HG03108 (cell line): ENCODE results near the gene TBX5.

ENCODE experiments used
- ATAC-seq: cut with Tn5 transposase; IDR thresholded peaks from one replicate; pipeline ENCODE4 v1.9.1; 2021; ENCODE audit warnings: moderate library complexity; ENCODE audit not compliant: unreplicated experiment

Gene TBX5

DNA sequence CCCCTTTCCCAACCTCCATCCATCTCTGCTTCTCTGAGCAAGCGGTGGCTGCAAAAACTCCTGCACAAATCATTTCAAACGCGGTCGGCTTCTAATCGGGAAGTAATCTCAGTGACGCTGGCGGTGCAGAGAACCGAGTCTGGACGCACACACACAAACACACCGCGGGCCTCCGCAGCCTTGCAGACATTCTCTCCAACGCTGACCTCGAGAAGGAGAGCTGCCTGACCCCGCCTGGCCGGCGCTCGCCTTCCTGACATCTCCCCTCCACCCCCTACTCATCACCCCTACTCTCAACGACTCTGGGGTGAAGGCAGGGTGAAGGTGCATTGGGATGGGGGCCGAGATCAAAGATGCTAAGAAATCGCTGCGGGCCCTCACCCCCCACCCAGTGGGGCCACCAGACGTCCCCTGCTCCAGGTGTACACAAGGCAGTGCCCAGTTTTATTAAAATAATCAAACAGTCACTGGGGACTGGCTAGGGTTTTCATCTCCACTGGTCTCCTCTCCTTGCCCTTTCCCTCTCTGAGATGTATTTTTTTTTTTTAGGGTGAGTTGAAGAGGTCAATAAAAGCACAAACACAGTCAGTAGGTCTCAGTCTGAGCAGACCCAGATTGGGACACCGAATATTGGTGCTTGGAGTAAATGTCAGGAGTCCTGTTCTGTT lies 506 bp upstream of the TBX5 start:
- no peak for ATAC-seq

DNA sequence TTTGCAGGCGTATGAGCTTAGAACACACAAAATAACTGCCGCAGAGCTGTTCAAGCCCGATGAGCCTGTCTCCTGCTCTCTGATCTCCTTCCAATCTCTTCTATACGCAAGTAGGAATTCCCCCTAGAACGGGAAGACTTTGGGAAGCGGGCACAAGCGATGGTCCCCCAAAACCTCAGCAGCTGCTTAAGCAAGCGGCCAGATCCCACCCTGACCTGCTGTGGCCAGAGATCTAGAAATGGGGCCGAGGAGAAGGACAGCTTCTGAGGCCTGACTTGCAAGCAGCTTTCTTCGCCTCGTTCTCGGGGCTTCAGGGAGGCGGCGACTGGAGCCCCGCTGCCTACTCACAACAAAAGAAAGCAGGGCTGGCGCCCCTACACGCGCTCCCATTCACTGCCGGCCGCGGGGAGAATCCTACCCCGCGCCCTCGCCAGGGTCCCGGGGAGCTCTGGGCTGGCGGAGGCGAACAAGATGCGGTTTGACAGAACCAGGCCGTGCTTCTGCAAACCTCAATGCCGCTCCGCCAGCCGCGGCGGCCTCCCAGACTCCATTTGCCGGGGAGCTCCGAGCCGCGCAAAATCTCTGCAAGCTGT lies 922 bp downstream of the TBX5 start:
- ATAC-seq = no peak

DNA sequence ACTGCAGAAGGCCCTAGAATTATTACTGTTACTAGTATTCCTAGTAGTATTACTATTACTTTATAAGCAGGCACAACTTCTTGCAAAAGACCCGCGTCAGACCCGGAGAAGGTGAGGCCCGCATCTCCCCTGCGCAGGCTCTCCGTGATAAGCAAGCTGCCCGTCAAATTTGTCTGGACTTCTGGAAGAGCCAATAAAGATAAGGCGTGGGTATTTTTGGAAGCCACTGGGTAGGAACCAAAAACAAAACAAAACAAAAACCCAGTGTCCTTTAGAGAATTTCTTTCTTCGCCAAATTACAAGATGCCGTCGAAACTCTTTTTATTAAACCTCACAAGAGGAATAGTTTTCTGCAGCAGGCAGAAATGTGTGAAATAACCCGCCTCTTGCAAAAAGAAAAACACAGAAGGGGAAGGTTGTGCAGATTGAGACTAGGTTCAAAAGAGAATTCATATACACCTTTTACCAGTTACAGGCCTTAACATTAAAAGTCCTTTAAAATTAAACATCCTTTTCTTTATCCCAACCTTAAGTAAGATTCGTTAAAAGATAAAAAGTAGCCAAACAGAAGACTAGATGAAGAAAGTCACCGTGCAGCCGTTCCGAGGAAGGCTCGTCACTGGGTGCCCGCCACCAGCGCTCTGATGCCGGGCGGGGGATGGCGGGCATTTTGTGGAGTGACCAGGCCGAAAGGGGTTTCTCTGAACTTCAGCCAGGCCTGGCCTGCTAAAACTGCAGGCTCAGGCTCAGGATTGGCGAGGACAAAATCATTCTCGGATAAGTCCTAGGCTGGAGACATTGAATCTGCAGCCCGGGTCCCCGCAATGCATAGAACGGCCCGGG lies 1.6 kb downstream of the TBX5 start:
- no peak for ATAC-seq

DNA sequence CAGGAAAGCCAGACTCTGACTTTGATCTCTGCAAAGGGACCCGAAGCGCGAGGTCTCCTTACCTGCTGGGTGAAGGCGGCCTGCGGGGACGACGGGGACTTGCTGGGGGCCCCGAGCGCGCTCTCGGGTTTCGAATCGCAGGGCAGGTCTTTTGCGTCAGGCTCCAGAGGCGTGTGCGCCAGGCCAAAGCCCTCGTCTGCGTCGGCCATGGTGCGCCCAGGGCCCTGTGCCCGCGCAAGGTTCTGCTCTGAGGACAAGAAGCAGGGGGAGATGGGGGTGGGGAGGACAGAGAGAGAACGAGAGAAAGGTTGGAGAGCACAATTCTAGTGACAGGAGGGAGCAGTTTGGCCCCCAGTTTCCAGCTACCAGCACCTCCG lies 2.3 kb downstream of the TBX5 start:
- ATAC-seq = no peak

DNA sequence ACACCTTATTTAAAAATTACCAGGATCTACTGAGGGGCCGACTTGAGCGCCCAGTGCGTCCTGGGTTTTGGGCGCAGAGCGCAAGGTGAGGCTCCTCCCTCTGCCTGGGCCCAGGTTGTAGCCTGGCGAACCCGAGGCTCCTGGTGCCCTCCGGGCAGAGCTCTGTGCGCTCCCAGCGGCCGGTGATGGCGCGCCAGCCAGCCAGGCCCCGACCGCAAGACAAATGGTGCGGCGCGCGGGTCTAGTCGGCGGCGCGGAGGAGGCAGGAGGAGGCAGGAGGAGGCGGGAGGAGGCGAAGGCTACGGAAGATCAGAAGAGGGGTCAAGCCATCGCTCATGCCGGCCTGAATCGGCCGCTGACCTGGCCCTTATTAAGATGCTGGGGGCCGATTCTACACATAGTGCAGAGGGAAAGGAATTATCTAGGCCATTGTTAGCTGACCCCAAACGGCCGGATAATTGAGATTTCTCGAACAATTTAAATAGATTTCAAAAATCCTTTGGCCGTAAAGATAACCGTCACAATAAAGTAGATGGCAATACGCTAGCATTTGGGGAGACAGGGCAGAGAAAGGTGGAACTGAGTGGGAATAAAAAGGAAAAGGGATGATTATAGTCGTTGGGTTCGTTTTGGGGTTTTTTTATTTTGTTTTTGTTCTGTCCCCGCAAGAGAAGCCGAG lies 2.8 kb downstream of the TBX5 start:
- ATAC-seq = no peak

DNA sequence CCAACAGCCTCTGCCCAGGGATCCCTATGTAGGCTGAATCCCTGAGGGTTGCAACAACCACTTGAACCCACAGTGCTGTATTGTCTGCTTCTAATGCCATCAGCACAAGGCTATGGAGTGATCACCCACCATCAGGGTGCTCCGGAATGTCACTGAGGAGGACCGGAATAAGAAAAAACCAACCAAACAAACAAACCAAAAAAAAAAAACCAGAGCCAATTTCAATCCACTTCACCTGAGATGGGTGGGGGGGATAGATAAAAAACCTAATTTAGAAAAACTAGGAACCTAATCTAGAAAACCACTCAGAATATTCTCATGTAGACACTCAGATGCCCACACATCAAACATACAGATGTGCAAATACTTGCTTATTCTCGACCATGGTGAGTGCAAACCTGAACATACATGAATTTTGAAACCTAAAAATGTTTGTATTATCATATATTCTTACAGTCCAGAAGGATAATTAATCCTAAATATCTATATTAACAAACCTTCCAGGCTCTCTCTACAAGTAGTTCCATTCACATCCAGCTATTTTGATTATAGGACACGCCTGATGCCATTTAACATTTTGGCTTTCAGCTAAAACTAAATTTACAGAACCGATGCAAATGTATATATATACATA lies 3.7 kb downstream of the TBX5 start:
- no peak for ATAC-seq

DNA sequence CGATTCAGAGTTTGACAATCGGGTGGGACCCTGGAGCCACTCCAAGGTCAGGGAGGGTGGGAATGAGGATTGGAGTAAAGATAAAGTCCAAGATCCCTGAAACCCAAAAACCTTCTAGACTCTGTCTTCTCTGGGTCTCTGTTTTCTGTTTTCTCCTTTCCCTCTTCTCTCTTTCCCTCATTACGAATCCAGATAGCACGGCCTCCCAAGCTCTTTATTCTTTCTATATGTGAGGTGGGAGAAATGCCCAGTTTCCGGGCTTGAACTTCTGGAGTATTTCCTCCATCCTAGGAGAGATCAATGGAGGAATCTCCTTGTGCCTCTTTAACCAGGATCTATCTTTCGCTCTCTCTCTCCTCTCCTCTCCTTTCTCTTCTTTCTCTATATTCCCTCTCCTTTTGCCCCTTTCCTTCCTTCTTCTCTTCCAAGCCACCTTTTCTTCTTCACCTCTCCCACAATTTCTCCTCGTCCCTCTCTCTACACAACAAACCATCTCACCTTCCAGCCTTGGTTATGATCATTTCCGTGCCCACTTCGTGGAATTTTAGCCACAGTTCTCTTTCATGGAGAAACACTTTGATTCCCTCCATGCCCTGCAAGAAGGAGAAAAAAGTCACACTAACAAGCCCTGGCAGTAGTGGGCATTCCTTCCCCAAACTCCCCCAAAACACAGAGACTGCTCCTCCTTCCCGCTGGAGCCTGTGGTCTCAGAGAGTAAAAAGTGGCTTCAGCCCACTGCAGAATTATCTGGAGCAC lies 4.4 kb downstream of the TBX5 start:
- ATAC-seq = no peak

DNA sequence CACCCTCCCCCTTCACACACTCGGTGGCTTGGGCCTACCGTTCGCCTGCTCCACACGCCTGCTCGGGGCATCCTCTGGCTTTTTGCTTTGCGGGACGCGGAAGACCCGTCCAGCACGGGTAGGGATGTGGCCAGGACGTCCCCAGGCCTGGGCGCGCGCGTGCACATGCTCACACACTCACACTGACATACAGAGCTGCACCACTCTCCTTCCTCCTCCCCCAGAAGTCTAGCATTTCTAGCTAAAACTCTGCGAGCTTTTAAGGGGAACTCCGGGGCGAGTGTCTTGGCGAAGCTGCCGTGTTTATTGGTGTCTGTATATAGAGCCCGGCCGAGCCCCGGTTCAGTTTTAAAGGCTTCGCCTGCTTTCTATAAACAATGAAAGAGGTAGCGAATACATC lies 5.0 kb downstream of the TBX5 start:
- ATAC-seq = no peak

DNA sequence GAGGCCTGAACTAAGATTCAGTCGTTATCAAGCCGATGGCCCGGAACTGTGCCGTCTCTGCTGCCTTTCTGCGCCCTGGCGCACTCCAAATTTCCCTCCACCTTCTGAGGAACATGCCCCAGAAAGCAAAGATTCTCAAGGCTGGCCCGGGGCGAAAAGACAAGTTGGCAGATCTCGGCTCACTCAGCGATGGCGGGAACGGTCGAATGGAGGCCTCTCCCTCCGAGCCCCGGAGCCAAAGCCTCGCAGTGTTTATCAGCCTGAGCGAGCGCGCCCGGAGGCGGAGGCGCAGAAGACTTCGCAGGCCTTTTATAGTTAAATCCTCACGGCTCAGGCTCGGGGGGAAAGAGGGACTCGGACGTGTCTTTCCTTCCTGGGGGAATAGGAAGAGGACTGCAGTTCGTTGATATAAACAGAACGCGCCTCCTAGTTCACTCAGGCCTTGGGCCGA lies 5.6 kb downstream of the TBX5 start:
- no peak for ATAC-seq

DNA sequence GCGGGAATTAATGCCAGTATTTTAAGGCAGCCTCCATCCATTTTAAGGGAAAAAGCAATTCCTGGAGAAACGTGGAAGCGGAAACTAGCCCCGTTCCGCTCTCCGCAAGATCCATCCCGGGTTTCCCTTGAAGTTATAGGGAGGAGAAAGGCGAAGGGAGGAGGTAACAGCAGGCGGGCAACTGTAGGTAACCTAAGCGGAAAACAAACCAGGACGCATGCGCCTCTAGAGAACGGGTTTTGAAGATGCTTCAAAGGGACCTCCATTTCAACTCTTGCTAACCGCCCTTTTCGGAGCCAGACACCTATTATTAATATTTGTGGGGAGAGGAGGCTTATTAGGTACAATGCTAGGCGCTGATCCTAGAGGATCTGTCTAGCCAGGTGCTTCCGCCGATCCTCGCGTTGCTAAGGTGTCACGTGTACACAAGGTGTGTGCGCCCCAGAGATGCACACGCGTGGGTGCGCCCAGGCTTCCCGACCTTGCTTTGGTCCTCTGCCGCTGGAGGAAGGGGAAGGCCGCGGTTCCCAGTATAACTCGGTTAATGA lies 6.2 kb downstream of the TBX5 start:
- ATAC-seq = no peak

DNA sequence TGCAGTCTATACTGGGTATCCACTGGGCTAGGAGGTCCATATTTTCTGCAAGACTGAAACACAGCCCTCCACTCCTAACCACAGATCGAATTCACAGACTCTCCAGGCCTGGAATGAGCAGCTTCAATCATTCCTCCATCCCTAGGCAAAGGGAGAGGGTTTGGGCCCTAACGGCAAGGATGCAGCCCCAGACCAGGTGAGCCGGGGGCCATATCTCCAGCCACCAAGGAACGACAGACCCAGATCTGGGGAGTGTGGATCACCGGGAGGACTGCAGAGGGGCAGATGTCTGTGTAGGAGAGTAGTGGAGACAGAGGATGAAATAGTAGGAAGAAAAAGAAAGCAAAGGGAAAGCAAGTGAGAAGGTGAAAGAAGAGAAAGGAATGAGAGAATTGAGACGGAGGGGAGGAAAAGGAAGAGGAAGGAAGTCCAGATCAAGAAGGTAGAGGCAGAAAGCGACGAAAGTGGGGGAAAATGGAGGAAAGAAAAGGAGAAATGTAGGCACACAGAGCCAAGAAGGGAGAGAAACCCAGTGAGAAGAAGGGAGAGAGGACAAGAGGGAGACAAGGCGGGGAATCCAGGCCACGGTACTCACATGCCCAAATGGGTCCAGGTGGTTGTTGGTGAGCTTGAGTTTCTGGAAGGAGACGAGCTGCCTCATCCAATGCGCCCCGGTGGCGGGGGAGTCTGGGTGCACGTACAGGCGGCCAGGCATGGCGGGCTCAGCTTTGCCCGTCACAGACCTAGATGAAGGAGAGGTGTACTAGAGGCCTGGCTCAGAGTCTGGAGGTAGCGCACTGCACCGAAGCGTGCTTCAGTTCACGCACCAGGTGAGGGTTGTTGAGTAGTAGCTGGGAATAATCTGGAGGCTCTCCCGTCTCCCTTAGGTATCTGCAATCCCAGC lies 7.7 kb downstream of the TBX5 start:
- no peak for ATAC-seq

DNA sequence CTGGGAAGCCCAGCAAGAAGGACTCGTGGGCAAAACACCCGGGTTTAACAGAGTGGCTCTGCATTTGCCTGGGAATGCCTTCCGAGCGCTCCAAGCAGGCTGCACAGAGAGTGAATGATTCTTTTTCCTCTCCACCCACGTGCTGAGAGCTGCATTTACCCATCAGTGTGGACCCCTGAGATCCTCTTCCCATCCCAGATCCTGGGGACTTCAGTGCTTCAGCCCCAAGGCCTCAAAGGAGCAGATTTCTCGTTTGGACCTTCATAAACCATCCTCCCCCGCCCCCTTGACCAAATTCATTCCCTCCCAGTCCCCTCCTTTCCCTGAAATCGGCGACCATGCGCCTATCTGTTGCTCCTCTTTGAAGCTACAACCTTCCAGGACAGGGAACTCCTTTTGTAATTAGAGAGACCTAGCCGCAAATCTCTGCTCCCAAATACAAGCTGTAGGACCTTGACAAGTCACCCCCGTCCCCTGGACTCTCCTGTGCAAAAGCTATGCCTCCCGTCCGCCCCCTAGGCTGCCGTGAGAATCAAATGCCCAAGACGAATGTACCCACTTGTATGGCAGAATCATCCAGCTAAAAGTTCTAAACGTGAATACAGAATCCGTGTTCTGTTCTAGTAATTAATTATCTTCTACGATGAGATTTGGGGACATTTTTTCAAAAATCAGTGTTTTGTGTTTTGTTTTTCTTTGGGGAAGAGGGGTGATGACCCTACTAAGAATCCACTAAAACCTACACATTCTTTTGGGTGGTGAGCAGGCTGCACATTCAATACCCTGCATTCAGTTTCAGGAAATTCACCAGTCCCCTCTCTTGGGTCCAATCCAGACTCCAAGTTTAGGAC lies 8.8 kb downstream of the TBX5 start:
- ATAC-seq = no peak

DNA sequence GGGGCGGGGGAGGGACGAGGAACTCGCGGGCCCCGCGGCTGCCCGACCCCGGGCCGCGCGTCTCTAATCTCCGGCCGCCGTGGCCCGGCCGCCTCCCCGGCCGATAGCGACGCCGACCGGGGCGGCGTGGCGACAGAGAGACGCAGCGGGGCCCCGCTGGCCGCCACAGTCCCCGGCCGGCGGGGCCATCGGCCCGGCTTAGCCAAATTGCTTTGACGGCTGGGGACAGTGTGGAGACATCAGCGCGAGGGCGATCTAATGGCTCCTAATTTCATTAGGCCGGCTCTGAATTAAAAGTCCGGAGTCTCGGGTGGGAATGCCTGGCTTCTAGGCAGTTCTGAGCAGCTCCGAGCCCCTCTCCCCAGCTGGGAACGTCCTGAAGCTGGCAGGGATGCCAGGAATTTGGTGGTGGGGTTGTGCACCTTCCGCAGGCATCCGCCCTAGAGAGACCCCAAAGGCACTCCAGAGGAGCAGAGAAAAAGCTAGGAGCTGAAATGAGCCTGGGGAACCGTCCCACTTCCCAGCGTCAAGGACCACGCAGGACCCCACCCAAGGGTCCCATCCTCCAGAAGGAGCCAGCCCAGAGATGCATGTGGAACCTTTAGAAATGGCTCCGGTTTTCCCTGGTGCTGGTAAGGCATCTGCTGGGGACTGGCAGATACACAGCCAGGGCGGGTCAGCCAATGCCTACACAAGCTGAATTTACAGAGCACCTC lies 9.6 kb downstream of the TBX5 start:
- no peak for ATAC-seq

DNA sequence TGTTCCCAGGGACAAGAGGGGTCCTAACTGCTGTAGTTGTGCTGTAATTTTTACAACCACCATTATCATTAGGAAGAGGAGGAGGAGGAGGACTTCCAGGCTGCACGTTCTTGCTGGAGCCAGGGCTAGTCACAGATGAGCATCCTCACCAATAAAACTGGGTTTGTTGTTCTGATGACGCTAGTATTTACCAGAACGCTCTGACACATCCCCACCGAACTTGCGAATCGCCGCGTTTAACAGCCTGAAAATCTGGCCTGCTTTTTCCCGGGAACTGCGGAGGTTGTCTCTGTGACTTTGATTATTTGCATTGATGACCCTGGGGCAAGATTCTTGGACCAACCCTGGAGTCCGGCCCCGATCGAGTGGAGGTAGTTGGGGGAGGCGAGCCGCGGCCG lies 10.2 kb downstream of the TBX5 start:
- ATAC-seq = no peak

DNA sequence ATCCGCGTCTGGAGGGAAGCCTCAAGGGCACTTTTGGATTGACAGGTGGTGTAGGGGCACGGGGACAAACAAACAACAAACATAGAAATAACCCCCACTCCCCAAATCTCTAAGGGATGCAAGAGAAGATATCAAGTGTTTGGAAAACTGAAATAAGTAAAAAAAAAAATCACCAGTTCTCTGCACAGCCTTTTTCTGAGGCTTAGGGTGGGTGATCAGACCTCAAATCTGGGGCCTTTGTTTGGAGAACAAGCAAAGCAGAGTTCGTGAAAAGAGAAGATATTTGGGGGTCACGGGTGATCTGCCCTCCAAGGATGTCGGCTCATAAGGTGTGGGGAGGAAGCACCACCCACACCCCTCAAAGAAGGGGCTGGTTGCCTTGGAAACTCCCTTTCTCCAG lies 10.7 kb downstream of the TBX5 start:
- no peak for ATAC-seq

DNA sequence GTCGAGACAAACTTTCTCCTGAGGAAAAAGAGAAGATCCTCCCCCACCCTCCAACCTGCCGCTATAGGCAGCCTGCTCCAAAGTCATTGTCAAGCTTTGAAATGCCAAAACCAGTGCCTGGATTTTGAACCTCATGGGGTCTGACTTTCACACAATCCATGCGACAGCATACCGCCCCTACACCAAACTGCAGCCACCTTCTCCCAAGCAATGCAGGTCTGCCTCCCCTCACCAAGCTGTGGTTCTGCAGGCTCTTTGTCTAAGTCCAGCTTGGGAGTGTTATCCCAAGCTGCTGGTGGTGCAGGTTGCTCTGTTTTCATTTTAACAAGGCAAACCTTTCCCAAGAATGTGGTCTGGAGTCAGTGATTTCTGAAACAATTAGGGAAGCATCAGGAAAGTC lies 12.4 kb downstream of the TBX5 start:
- no peak for ATAC-seq

DNA sequence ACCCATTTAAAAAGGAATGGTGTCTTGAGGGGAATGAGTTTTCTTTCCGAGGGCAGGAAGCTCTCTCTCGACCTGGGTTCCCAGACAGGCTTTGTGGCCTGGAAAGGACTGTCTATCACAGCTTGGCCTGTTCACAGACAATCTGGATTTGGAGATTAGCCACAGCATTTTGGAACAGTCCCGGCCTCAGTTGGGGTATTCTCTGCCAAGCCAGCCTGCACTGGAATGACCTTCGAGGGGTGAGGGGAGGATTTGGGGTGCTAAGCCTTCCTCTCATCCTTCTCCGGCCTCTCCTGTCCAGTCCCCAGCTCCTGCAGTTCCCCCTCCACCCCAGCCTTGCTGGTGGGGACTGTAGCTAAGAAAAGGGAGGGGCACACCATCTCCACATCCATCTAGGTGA lies 13.0 kb downstream of the TBX5 start:
- no peak for ATAC-seq

DNA sequence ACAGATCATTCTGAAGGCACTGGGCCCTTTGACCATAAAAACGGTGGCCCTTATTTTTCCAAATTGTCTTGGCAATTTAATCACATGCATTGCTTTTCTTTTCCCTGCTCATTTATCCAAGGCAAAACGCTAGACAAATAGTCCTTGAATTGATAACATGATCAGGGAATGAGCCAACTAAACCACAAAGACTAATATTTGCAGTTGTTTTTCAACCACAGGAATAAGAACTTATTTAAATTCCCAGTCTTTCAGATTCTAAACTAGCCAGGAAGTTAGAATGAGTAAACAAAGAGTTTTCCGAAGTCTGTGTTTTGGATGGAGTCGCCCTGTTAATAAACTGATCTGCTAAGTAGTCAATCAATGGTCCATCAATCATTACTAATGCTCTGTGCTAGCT lies 14.9 kb downstream of the TBX5 start:
- ATAC-seq = no peak
